H1 (cell line): Measurements from ENCODE around the gene MAP4K4. TPM values are rescaled to one million over a fixed set of nuclear protein-coding genes. Genes with fewer than 3 reads are reported as not detected.

Source experiments
- SP4 ChIP-seq: IDR thresholded peaks from 2 replicates; pipeline ENCODE4 v1.6.1; 2012; ENCODE audit warnings: low read length, inconsistent platforms
- polyA plus RNA-seq, 7 experiments: library from polyadenylated mRNA; depleted of rRNA in 3 of 7; stranded (reverse) in 5 of 7; unstranded in 2 of 7; fragments of >200 nt in 5 of 7; fragments of 200-250 nt in 2 of 7; gene quantifications; 1 replicate in 5 of 7; 2 replicates in 1 of 7; 4 replicates in 1 of 7; pipeline versions ENCODE4 v1.2.1 to v1.2.3, GENCODE V29; 2011 to 2013; ENCODE audit warnings: missing spikeins in 2 of 7, mixed read lengths in 2 of 7
- total RNA-seq: library from RNA; stranded (reverse); fragmentation: NEBNext Ultra II Directional; extraction: Animal tissue kit (Norgen Biotek cat#: 25700); gene quantifications from 2 replicates; pipeline ENCODE4 v1.2.1, GENCODE V29; 2021

The MAP4K4 gene
- total and polyA plus RNA-seq, 2 of the 8 experiments (the other 6 are each of a cell fraction or from before 2014, with no cell fraction given) = 53.2 to 138 TPM

GRCh38 chr2:101796825-101797600, 99.5 kb downstream of the MAP4K4 start (continued):
- no peak for TF ChIP-seq SP4
